Stimulated activated CD8-positive, alpha-beta memory T cell treated with anti-CD3 and anti-CD28 coated beads, Interleukin-4, amount 100 ng/mL, for 24 hours (primary cell): Measurements from ENCODE around the gene PPP1R12B.
A peak's percentile ranks its signal among the peaks of the same experiment; 100 is the strongest.

ENCODE experiments used
- DNase-seq: peaks from one replicate; pipeline ENCODE4 v3.0.0-alpha.2; 2020; ENCODE audit warnings: low read depth

Gene PPP1R12B, protein sequence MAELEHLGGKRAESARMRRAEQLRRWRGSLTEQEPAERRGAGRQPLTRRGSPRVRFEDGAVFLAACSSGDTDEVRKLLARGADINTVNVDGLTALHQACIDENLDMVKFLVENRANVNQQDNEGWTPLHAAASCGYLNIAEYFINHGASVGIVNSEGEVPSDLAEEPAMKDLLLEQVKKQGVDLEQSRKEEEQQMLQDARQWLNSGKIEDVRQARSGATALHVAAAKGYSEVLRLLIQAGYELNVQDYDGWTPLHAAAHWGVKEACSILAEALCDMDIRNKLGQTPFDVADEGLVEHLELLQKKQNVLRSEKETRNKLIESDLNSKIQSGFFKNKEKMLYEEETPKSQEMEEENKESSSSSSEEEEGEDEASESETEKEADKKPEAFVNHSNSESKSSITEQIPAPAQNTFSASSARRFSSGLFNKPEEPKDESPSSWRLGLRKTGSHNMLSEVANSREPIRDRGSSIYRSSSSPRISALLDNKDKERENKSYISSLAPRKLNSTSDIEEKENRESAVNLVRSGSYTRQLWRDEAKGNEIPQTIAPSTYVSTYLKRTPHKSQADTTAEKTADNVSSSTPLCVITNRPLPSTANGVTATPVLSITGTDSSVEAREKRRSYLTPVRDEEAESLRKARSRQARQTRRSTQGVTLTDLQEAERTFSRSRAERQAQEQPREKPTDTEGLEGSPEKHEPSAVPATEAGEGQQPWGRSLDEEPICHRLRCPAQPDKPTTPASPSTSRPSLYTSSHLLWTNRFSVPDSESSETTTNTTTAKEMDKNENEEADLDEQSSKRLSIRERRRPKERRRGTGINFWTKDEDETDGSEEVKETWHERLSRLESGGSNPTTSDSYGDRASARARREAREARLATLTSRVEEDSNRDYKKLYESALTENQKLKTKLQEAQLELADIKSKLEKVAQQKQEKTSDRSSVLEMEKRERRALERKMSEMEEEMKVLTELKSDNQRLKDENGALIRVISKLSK

DNA sequence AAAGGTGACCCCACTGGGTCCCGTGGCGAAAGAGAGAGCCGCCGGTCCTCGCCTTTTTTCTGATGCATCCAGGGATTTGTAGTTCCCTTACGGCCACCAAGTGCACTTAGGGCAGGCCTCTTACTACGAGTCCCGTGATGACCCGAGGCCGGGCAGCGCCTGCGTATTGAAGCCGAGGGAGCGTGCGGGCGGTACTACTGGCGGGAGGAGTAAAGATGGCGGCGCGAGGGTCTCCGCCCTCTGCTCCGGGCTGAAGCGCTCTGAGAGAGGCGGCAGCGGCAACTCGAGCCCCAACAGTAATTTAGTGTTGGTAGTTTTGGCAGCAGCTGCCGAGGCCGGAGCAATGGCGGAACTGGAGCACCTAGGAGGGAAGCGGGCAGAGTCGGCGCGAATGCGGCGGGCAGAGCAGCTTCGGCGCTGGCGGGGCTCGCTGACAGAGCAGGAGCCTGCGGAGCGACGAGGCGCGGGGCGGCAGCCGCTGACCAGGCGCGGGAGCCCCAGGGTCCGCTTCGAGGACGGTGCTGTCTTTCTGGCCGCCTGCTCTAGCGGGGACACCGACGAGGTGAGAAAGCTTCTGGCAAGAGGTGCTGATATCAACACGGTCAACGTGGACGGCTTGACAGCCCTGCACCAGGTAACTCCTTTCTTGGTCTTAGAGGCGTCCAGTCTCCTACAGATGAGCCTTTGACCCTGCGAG, at the start of gene PPP1R12B:
PPP1R12B (plus strand) TSS at position 191 of the 697 bp plus-strand sequence; CDS start at position 344, 153 bp downstream.
- peak; percentile 93 for DNase-seq

DNA sequence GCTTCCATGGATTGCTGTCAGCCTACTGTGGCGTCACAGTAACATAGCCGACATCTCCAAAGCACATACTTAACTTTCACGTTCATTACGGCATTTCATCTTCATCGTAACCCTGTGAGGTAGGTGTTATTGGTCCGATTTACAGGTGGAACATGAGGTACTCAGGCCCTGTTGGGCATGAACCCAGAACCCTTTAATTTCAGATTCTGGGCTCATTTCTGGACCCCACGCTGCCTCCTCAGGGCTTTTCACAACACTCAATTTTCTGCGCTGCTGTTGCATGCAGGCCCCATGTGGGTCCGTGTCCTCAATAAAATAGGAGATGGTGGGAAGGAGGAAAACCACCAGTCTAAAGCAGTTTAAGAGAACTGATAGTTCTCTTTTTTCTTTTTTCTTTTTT, 46.3 kb upstream of the PPP1R12B start:
- DNase-seq: no peak

DNA sequence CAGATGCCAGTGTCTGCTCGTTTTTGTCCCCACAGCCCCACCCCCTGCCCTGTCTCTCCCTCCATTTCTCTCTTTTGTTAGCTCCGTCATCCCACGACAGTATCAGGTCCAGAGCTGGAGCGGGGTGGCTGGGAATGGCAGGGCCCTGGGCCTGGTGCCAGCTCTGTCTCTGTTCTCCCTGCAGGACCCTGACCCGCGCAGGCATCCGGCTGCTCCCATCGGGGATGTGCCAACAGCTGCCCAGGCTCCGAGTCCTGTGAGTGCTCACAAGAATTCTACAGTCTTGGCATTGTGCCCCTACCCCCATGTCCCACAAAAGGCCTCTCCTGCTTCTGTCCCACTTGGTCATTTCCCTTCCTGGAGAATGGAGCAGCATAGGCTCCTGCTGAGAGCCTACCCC, 44.1 kb upstream of the PPP1R12B start:
- DNase-seq: no peak

DNA sequence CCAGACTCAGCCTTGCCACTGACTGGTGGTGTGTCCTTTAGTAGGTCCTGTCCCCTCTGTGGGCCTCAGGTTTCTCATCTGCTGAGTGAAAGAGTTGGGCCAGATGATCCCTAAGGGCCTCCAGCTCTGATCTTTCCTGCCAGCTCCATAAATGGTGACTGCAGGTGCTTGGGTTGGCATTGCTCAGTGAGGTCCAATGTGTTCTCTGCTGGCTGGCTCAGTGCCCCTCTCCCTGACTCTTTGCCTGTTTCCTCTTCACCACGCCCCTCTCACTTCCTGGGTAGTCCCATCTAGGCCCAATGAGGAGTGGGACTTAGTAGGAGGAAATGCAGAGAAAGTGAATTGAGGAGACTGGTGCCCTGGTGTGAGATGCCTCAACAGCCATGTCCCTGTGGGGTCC, 43.3 kb upstream of the PPP1R12B start:
- no peak for DNase-seq

DNA sequence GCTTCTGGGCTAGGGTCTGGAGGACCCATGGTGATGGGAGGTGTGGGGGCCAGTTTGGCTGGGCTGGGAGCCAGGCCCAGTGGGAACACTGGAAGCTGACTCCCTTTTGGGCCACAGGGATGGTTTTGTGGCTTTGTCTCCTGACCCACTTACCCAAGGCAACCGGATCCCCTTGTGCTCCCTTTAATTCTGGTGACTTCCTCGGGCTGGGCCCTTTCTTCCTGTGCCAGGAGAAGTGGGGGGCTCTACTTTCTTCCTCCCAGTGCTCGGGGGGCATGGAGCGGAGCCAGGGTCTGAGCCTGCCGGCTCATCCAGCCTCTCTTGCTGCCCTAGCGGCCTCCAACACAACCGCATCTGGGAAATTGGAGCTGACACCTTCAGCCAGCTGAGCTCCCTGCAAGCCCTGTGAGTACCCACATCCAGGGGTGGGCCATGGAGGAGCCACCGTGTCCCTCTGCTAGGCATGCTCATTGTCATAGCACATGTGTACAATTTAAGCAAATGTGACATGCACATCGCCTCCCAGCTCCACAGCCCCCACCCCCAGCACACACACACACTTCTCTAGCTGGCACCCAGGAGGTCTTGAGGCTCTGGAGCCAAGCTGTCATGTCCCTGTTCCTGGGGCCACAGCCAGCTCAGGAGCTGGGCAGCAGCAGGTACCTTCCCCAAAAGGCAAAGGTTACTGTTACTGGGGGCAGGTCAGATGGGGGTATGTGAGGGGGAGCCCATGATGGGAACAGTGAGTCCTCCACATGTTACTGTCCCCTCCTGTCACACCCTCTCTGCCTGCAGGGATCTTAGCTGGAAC, 41.8 kb upstream of the PPP1R12B start:
- DNase-seq: no peak

DNA sequence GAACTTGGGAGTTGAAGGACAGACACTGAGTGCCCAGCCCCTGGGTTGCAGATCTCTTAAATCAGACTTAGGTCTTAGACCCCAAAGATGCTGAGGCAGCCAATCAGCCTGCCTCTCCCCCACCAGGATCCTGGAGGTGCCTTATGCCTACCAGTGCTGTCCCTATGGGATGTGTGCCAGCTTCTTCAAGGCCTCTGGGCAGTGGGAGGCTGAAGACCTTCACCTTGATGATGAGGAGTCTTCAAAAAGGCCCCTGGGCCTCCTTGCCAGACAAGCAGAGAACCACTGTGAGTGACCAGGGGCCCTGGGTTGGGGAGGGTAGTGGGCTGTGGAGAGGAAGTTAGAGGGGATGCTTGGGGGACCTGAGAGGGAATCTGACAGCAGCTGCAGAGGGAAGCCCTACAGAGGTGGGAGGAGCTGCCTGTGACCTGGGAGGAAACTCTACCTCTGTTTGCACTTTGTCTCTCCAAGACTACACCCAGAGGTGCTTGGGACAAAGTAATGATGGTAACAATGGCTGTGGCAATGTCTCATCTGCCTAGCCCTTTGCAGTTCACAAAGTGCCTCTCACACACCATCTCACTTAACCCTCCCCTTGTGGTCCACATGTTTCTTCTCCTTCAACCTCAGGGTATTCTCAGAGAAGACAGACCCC, 38.3 kb upstream of the PPP1R12B start:
- no peak for DNase-seq

DNA sequence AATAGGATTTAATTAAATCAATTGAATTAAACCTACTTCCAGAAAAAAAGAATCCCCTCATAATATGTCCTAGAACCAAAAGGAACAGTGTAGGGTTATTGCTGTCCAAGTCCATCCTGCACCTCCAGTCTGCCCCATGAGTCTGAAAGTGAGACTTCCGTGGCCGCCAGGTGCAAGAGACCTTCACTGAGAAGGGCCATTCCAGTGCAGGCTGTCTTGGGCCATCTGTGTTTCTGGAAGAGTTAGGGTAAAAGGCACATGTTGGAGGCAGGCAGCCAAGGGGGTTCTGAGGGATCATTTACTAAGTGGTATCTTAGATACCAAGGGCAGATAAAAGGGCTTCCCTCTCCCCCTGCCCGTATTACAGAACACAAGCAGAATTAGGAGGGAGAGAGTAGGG, 37.8 kb upstream of the PPP1R12B start:
- DNase-seq: no peak

DNA sequence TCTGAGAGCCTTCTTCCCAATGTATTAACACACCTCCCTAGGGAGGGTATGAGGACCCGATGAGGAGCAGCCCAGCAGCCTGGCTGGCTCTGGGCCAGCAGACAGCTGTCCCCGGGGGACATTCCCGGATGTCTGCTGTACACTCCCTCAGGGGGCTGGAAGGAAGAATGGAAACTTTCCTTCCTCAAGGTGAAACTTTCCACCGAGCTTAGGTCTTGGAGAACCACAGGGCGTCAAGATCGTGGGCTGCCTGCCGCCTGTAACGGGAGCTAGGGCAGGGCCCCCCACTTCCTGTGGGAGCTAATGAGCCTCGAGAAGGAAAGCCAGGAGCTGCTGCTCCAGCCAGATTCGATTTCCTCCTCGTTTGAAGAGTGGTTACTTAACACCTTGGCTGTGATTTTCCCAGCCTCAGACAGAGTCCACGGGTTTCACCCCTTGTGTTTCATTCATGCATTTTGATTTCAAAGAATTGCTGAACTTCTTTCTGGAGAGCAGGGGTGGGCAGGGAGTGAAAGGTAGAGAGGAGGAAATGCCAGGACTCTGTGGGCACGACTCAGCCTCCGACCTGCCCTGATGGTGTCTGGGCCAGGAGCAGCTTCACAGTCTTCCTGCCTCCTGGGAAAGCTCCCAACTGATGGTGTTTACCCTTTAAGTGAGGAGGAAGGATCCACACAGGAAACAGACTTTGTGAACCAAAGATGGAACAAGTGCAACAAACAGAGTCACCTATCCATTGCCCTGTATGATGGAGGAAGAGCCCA, 36.4 kb upstream of the PPP1R12B start:
- no peak for DNase-seq

DNA sequence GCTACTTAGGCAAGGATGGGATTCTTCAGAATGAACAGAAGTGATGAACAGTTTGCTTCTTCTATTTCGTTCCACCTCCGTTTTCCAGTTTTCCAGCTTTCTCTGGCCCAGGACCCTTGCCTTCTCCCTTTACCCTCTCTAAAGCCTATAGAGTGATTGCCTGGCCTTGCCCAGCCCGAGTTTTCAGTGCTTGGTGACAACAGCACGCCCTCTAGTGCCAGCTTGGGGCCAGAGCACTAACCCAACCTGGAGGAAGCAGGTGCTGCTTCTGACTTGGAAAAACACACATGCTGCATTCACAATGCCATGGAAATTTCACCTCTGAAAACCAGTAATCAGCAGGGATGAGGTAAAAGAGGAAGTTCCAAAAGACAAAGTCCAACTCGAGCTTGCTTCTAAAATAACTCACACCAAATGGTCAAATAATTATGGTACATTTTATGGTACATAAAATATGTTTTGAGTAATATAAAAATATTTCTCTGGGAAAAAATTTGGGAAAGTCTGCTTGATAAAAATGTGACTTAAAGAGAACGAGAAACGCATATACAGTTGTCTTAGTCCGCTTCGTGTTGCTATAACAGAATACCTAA, 32.8 kb upstream of the PPP1R12B start:
- DNase-seq: peak; percentile 66

DNA sequence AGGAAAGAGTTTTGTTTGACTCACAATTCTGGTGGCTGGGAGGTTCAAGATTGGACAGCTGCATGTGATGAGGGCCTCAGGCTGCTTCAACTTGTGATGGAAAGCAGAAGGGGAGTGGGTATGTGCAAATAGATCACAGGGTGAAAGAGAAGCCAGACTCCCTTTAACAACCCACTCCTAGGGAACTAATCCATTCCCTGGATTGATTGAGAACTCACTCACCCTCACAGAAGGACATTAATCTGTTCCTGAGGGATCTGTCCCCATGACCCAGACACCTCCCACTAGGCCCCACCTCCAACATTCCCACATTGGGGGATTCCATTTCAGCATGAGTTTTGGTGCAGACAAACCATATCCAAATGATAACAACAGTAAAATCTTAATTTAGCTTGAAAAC, 32.3 kb upstream of the PPP1R12B start:
- DNase-seq: no peak

DNA sequence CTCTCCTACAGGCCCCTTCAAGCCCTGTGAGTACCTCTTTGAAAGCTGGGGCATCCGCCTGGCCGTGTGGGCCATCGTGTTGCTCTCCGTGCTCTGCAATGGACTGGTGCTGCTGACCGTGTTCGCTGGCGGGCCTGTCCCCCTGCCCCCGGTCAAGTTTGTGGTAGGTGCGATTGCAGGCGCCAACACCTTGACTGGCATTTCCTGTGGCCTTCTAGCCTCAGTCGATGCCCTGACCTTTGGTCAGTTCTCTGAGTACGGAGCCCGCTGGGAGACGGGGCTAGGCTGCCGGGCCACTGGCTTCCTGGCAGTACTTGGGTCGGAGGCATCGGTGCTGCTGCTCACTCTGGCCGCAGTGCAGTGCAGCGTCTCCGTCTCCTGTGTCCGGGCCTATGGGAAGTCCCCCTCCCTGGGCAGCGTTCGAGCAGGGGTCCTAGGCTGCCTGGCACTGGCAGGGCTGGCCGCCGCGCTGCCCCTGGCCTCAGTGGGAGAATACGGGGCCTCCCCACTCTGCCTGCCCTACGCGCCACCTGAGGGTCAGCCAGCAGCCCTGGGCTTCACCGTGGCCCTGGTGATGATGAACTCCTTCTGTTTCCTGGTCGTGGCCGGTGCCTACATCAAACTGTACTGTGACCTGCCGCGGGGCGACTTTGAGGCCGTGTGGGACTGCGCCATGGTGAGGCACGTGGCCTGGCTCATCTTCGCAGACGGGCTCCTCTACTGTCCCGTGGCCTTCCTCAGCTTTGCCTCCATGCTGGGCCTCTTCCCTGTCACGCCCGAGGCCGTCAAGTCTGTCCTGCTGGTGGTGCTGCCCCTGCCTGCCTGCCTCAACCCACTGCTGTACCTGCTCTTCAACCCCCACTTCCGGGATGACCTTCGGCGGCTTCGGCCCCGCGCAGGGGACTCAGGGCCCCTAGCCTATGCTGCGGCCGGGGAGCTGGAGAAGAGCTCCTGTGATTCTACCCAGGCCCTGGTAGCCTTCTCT, 30.3 kb upstream of the PPP1R12B start:
- no peak for DNase-seq

DNA sequence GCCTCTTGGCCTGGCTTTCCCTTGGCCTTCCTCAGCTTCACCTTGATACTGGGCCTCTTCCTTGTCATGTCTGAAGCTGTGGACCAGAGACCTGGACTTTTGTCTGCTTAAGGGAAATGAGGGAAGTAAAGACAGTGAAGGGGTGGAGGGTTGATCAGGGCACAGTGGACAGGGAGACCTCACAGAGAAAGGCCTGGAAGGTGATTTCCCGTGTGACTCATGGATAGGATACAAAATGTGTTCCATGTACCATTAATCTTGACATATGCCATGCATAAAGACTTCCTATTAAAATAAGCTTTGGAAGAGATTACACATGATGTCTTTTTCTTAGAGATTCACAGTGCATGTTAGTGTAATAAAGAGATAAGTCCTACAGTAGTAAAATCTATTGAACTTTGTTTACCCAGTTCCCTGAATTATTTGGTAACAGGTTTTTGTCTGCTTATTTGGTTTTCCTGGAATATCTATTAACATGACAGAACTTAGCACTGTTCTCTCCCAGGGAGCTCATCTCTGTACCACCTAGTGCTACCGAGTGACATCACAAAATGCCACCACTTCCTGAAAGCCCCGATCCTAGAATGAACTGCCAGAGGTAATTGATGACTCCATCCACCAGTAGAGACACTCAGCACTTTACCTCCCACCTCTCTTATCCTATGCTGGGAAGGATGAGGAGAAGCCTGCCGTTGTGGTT, 29.0 kb upstream of the PPP1R12B start:
- no peak for DNase-seq

DNA sequence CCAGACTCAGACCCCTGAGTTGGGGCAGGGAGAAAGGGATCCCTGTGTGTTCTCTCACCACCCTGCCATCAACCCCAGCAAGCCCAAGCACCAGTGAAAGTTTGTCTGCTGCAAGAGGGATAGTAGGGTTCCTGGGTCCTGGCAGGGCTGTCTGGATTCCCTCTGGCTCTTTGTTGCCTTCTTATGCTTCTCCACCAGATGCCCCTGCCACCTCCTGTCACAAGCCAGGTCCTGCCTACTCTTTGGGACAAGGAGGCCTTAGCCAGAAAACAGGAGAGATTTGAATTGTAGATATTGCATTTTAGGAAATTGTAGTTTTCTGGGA, 28.5 kb upstream of the PPP1R12B start:
- no peak for DNase-seq

DNA sequence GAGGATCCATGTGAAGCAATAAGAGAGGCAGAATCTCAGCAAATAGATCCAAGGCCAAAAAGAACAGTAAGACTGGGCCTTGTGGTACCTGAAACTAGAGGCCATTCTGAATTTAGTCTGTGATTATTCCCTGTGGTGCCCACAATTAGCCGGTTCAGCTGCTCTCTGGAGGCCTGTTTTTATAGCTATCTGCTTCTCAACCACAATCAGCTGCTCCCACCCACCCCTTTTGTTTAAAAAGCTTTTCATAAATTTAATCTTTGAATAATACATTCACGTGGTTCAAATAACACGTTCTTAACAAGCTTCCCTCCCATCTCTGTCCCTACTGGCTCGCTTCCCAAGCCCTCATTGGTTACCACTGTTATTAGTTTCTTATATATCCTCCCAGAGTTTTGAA, 24.8 kb upstream of the PPP1R12B start:
- no peak for DNase-seq

DNA sequence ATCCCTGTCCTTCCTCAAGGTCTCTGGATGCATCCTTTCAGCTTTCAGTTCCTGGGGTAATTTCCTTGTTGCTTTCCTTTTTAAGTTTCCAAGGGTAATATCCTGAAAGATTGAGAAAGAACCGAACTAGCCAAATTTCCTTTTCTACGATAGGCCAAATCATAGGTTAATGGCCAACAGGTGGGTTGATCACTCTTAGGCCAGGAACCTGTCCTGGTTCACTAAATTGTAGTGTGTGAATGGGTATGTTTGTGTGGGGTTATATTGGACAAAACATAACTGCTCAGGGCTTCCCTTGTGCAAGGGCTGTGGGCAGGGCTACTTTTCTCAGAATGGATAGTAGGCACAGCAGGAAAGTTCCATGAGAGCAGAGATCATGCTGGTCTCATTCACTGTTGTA, 23.9 kb upstream of the PPP1R12B start:
- DNase-seq: no peak

DNA sequence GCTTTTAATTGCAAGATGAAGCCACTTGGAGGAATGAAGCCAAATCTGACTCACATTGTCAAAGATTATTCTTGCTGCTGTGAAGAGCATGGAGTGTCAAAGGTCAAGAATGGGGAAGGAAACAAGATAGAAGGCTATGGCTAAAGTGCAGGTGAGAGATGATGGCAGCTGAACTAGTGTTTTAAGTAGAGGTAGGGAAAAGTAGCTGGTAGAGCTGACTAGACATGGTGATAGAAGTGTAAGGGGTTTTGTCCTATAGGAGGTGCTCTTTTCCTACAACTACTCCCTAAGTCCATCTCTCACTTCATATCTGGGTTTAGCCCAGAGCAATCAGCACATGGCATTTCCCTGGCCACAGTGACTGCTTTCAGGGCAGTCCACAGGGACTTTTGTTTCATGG, 18.6 kb upstream of the PPP1R12B start:
- no peak for DNase-seq

DNA sequence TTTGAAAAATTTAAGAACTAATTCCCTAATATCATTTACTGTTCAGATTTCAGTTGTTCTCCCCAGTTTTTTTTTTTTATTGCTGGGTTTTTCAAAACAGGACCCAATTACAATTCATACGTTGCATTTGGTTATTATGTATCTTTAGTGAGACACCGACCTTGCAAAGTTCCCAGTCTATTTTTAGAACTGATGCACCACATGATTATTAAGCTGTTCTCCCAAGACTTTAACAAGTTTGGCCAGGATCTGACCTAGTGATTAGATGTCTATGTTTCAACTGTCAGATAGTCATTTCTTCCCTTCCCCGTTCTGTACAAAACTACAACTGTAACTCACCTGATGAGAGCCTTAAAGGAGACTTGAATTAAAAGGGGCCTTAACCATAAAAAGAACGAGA, 14.6 kb upstream of the PPP1R12B start:
- no peak for DNase-seq
